Muscle layer of colon (tissue), 2 donors: ENCODE measurements around the gene TSPAN11.

Experiments
- H3K27ac ChIP-seq: one replicate; pipeline ENCODE4 v1.7.0; 2013; ENCODE audit warnings: low read depth, mild to moderate bottlenecking, low read length, moderate library complexity
- H3K27me3 ChIP-seq, 2 donors: one replicate each; pipeline ENCODE4 v1.7.0; 2013; ENCODE audit warnings: low read length in 2 of 2, mild to moderate bottlenecking in 2 of 2; ENCODE audit not compliant: insufficient read depth in 2 of 2, control insufficient read depth in 1 of 2
- H3K36me3 ChIP-seq: one replicate; pipeline ENCODE4 v1.7.0; 2013; ENCODE audit warnings: mild to moderate bottlenecking, low read length; ENCODE audit not compliant: insufficient read depth
- H3K4me1 ChIP-seq: one replicate; pipeline ENCODE4 v1.7.0; 2013; ENCODE audit warnings: mild to moderate bottlenecking, low read length; ENCODE audit not compliant: insufficient read depth
- H3K4me3 ChIP-seq, 2 donors: one replicate each; pipeline ENCODE4 v1.7.0; 2013; ENCODE audit warnings: low read length in 2 of 2, low read depth in 1 of 2, mild to moderate bottlenecking in 1 of 2, moderate library complexity in 1 of 2
- H3K9ac ChIP-seq: one replicate; pipeline ENCODE4 v1.7.0; 2013; ENCODE audit warnings: low read length
- H3K9me3 ChIP-seq: one replicate; pipeline ENCODE4 v1.7.0; 2013; ENCODE audit warnings: mild to moderate bottlenecking, low read length
- donor health status: abdominal sarcoma.
- donor health status: Adenocarcinoma of cecum.

The TSPAN11 gene

DNA sequence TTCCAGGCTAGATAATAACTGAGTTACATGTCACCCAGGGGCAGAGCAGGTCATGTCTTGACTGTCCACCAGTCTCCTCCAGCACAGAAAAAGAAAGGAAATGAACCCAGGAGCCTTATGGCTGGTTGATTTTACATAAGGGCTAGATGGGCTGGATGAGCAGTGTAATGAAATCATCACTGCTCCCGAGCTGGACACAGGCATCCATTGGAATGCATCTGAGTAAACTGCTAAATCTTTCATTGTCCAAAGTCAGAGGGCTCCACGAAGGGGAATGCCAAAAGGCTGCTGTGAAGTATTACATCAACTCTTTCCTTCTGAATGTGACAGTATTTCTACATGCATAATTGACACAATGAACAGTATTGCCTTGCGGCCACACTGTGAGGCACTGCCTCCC lies 30.1 kb upstream of the TSPAN11 start:
- Histone ChIP-seq H3K9me3 (no peaks in the 10 kb centered on the region), H3K27me3 (no peaks in the 10 kb centered on the region), H3K36me3 (no peaks in the 10 kb centered on the region), H3K27ac (no peak overlapping the region), H3K9ac (no peak overlapping the region), H3K4me3 (no peak overlapping the region), H3K4me1 (no peaks in the 10 kb centered on the region)

DNA sequence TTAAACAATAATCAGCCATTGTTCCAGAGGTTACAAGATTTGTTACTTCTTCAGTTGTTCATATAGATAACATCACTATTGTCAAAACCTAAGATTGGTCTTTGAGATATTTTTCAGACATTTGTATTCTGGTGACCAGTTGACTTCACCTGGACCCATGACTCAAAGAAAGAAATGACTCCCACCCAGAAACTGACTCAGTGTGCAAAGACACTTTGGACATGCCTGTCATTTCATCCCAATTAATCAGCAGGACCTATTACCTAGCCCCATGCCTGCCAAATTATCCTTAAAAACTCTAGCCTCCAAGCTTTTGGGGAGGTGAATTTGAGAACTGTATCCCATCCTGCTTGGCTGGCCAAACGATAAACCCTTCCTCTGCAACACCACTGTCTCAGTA lies 27.7 kb upstream of the TSPAN11 start:
- no peak overlapping the region for H3K27ac ChIP-seq
- H3K4me3 ChIP-seq = no peak overlapping the region
- no peaks in the 10 kb centered on the region for H3K4me1 ChIP-seq
- no peak overlapping the region for H3K9ac ChIP-seq
- no peaks in the 10 kb centered on the region for H3K27me3 ChIP-seq
- H3K9me3 ChIP-seq = no peaks in the 10 kb centered on the region
- no peaks in the 10 kb centered on the region for H3K36me3 ChIP-seq

DNA sequence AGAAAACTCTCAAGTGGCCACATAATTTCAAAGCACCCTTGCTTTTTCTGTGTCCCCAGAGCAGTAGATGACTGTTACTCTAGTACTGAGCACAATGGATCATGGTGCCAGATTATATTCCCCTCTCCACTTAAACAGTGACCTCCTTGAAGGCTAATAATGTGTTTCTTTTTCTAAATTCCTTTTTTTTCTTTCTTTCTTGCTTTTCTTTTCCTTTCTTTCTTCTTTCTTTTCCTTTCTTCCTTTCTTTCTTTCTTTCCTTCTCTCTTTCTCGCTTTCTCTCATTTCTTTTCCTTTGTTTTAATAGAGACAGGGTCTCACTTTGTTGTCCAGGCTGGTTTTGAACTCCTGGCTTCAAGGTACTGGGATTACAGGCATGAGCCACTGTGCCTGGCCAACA lies 26.2 kb upstream of the TSPAN11 start:
- Histone ChIP-seq H3K27me3 (no peaks in the 10 kb centered on the region), H3K27ac (no peak overlapping the region), H3K9me3 (no peaks in the 10 kb centered on the region), H3K4me1 (no peaks in the 10 kb centered on the region), H3K4me3 (no peak overlapping the region), H3K36me3 (no peaks in the 10 kb centered on the region), H3K9ac (no peak overlapping the region)

DNA sequence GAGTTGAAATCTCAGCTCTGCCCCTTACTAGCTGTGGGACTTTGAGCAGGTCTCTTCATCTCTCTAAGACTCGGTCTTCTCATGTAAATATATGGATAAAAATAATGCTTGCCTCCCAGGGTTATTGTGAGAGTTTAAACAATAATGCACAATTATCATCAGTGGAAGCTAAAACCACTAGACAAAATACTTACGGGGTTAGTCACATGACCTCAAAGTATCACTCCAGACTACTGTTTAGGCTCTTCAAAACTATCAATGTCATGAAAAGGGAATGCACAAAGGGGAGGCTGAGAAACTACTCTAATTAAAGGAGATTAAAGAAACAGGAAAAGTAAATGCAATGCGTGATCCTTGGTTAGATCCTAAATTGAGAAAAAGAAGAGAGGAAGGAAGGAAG lies 24.5 kb upstream of the TSPAN11 start:
- H3K27ac ChIP-seq = no peak overlapping the region
- no peaks in the 10 kb centered on the region for H3K36me3 ChIP-seq
- no peak overlapping the region for H3K4me3 ChIP-seq
- H3K9me3 ChIP-seq = no peaks in the 10 kb centered on the region
- no peaks in the 10 kb centered on the region for H3K4me1 ChIP-seq
- no peaks in the 10 kb centered on the region for H3K27me3 ChIP-seq
- no peak overlapping the region for H3K9ac ChIP-seq

DNA sequence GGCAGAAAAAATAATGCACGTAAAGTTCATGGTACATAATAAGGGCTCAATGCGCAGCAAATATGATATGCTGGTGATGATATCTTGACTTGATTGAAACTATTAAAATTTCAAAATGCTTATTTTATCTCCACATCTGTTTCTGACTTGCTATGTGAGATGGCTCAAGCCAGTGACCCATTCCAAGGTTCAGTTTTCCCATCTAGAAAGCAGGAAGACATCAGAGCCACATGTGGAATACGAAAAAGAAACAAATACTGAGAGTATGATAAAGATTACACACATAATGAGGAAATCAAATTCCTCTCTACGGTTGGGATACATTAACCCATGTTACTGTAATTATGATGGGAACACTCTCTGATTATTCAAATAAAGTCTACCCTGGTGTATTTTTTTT lies 24.0 kb upstream of the TSPAN11 start:
- H3K27me3 ChIP-seq = no peaks in the 10 kb centered on the region
- H3K4me3 ChIP-seq = no peak overlapping the region
- H3K9me3 ChIP-seq = no peaks in the 10 kb centered on the region
- no peak overlapping the region for H3K9ac ChIP-seq
- H3K27ac ChIP-seq = no peak overlapping the region
- H3K4me1 ChIP-seq = no peaks in the 10 kb centered on the region
- no peaks in the 10 kb centered on the region for H3K36me3 ChIP-seq

DNA sequence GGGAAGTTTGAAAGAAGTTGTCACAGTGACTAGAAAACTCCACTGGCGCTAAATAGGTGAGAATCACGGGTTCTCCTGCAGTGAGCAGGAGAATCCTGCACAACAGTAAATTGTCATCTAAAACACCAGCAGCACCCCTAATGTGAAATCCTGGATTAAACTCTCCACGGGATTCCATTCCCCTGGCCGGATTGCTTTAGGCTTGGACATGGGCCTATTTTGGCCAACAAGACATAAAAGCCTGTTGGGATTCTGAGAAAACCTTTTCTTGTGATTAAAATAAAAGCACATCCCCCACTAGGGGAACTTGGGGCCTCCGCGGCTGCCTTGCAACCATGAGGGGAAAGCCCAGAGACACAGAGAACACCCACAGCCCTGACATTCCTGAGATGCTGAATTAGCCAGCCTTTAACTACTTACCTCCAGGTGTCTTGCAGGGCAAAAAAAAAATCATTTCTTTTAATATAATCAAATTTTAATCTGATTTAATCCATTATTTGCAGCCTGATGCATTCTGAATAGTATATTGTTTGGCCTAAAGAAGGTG lies 21.0 kb upstream of the TSPAN11 start:
- H3K36me3 ChIP-seq = no peaks in the 10 kb centered on the region
- H3K4me3 ChIP-seq = no peak overlapping the region
- H3K4me1 ChIP-seq = peaks cover 11% of the 10 kb centered on the region
- no peaks in the 10 kb centered on the region for H3K27me3 ChIP-seq
- no peak overlapping the region for H3K27ac ChIP-seq
- no peaks in the 10 kb centered on the region for H3K9me3 ChIP-seq
- no peak overlapping the region for H3K9ac ChIP-seq

DNA sequence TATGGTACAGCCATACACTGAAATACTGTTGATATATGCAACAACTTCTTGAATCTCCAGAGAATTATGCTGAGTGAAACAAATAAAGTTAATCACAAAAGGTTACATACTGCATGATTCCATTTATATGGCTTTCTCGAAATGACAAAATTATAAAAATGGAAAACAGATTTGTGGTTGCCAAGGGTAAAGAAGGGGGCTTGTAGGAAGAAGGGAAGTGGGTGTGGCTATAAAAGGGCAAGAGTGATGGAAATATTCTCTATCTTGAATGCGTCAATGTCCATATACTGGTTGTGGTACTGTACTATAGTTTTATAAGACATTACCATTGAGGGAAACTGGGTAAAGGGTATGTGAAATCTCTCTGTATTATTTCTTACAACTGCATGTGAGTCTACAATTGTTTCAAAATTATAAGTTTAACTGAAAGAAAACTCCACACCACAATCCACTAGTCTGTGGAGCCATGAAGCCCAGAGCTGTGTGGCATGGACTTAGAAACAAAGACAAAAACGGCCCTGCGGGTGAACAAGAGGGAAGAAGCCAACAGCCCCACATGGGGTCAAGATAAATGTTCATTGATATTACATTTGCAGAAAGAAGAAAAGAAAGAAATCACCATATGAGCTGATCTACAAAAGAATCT lies 18.3 kb upstream of the TSPAN11 start:
- Histone ChIP-seq H3K9ac (no peak overlapping the region), H3K36me3 (no peaks in the 10 kb centered on the region), H3K27me3 (no peaks in the 10 kb centered on the region), H3K4me3 (no peak overlapping the region), H3K27ac (no peak overlapping the region), H3K9me3 (no peaks in the 10 kb centered on the region), H3K4me1 (peaks cover 11% of the 10 kb centered on the region)

DNA sequence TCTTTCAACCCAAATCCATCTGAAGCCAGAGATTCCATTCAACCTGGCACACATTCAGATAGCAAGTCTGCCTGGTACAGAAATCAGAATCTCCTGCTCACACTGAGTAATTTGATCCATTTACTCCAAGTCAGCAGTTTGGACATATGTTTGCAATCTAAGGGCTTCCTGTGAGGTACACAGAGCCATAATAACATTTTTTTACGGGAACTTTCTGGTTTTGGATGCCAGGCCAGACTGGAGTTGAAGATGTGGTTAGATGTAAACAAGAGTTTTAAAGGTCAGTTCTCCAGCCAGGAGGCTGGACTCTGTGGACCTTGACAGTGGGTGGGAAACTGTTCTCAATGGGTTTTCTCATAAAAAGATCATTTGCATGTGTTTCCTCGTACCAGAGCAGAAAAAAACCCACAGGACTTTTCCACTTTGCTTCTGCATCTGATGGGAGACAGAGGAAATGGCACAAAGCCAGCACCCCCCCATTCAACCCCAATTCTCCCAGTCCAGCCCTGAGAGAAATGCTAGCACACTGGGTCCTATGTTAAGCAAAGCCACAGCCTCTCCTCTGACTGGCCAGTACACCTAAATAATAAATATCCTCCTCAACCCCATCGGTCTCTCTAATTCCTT lies 17.7 kb upstream of the TSPAN11 start:
- Histone ChIP-seq H3K36me3 (no peaks in the 10 kb centered on the region), H3K9ac (no peak overlapping the region), H3K4me3 (no peak overlapping the region), H3K4me1 (peaks cover 11% of the 10 kb centered on the region), H3K27ac (no peak overlapping the region), H3K9me3 (no peaks in the 10 kb centered on the region), H3K27me3 (no peaks in the 10 kb centered on the region)

DNA sequence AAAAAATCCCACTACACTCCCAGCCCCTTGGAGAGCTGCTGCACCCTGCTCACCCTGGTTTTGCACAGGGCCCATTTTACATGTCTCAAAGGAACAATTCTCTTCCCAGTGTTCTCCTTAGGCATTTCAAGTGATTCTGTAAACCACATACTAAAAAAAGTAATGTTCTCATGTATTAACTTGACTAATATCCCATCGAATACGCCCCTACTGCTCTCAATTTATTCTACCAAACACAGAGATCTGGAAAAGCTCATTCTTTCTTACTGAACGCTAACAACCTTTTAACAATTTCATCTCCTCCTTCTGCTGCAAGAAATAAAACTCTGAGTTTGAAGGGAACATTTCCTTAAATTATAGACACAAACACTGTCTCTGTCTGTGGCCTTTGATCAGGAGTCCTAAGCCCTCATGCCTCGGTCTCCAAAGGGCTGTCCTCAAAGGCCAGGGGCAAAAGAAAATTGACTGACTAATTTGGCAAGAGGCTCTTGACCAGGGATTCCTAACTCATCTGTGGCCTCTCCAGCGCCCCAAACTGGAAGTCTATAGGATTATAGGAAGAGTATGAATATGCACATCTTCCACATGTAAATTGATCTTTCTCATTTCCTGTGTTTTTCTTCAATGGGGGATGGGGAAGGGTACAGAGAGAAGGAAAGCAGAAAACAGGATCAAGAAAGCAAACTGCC lies 17.1 kb upstream of the TSPAN11 start:
- H3K27ac ChIP-seq = no peak overlapping the region
- peaks cover 11% of the 10 kb centered on the region for H3K4me1 ChIP-seq
- no peak overlapping the region for H3K4me3 ChIP-seq
- no peaks in the 10 kb centered on the region for H3K27me3 ChIP-seq
- no peaks in the 10 kb centered on the region for H3K36me3 ChIP-seq
- no peaks in the 10 kb centered on the region for H3K9me3 ChIP-seq
- no peak overlapping the region for H3K9ac ChIP-seq

DNA sequence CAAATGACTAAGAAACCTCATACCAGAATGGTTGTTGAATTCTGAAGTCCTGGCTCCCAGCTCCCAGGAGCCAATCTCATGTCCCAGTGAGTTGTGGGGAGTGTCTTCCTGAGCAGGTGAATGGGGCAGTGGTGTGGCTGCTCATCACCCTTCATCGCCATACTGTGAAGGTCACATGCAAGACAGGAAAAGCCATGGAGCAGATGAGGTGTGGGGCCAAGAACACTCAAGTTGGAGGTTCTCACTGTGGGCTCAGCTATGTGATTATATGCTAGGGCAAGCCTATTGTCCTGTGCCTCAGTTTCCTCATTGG lies 16.6 kb upstream of the TSPAN11 start:
- Histone ChIP-seq H3K9ac (no peak overlapping the region), H3K9me3 (no peaks in the 10 kb centered on the region), H3K27me3 (no peaks in the 10 kb centered on the region), H3K4me1 (peaks cover 11% of the 10 kb centered on the region), H3K36me3 (no peaks in the 10 kb centered on the region), H3K4me3 (no peak overlapping the region), H3K27ac (no peak overlapping the region)

DNA sequence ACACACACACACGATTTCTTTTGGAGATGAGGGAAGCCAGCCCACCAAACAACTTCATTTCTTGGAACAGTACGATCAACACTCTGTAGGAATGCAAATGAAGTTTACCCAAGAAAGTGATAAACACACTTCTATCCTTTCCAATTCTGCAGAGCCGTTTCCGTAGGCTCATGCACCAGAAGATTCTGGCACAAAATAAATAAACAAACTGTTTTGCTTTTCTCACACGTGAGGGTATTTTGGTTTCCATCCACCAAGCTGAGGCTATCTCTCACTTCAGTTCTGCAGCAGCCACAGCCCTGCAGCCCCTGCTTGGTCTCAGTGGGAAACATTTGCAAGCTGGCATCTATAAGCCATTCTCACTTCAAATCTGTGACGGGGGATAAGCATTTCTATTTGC lies 15.3 kb upstream of the TSPAN11 start:
- H3K4me1 ChIP-seq = peaks cover 11% of the 10 kb centered on the region

More for the DNA sequence above, 15.3 kb upstream of the TSPAN11 start:
- H3K4me3 ChIP-seq = no peak overlapping the region
- no peaks in the 10 kb centered on the region for H3K27me3 ChIP-seq
- H3K36me3 ChIP-seq = no peaks in the 10 kb centered on the region
- H3K9ac ChIP-seq = no peak overlapping the region
- H3K27ac ChIP-seq = no peak overlapping the region
- H3K9me3 ChIP-seq = no peaks in the 10 kb centered on the region
